ENCODE measurements around the gene MAPRE2. TPM values are rescaled to one million over a fixed set of nuclear protein-coding genes. Genes with fewer than 3 reads are reported as not detected.
A peak's percentile ranks its signal among the peaks of the same experiment; 100 is the strongest.

MAPRE2 gene
- total RNA-seq, 1 donor from 2014 or later: 22.4 TPM

GRCh38 chr18:35116784-35117318 is 75.6 kb downstream of the MAPRE2 start:
- no peak for TF ChIP-seq CTCF (IDR thresholded peaks at IDR 0.05)
- H3K9me3 ChIP-seq: no peaks in the 10 kb centered on the region
- intact Hi-C loops (cut with DNase I): no loop called here
- no peak overlapping the region for H3K4me3 ChIP-seq
- no peak for DNase-seq (ENCODE audit: low spot score in 2 of 2)
- peak overlapping the region; percentile 61 to 77 for H3K27ac ChIP-seq
- H3K4me1 ChIP-seq: peaks cover 5 to 28% of the 10 kb centered on the region in 2 donors
- no peaks in the 10 kb centered on the region for H3K36me3 ChIP-seq
- no peaks in the 10 kb centered on the region for H3K27me3 ChIP-seq

GRCh38 chr18:35117372-35117771 is 76.2 kb downstream of the MAPRE2 start:
- TF ChIP-seq CTCF (IDR thresholded peaks at IDR 0.05): no peak
- Histone ChIP-seq H3K4me3 (no peak overlapping the region), H3K36me3 (no peaks in the 10 kb centered on the region), H3K27ac (peak overlapping the region; percentile 61 to 77), H3K9me3 (no peaks in the 10 kb centered on the region), H3K4me1 (peaks cover 5 to 28% of the 10 kb centered on the region in 2 donors), H3K27me3 (no peaks in the 10 kb centered on the region)
- no peak for DNase-seq (ENCODE audit: low spot score in 2 of 2)
- intact Hi-C loops (cut with DNase I): no loop called here

GRCh38 chr18:35117951-35118411 is 76.8 kb downstream of the MAPRE2 start:
- no peak for DNase-seq (ENCODE audit: low spot score in 2 of 2)
- Histone ChIP-seq H3K4me3 (peak overlapping the region; percentile 20 to 35), H3K9me3 (no peaks in the 10 kb centered on the region), H3K4me1 (peaks cover 5 to 28% of the 10 kb centered on the region in 2 donors), H3K27ac (peak overlapping the region; percentile 61 to 77), H3K27me3 (no peaks in the 10 kb centered on the region), H3K36me3 (no peaks in the 10 kb centered on the region)
- TF ChIP-seq CTCF (IDR thresholded peaks at IDR 0.05): no peak
- intact Hi-C loops (cut with DNase I): no loop called here

- TF ChIP-seq CTCF (IDR thresholded peaks at IDR 0.05): no peak
- Histone ChIP-seq H3K27me3 (no peaks in the 10 kb centered on the region), H3K27ac (peak overlapping the region; percentile 34 to 61), H3K36me3 (no peaks in the 10 kb centered on the region), H3K4me3 (no peak overlapping the region), H3K9me3 (no peaks in the 10 kb centered on the region), H3K4me1 (peaks cover 5 to 28% of the 10 kb centered on the region in 2 donors)
- no peak for DNase-seq (ENCODE audit: low spot score in 2 of 2)
- intact Hi-C loops (cut with DNase I): no loop called here
Measured at GRCh38 chr18:35118641-35119040, 77.4 kb downstream of the MAPRE2 start.

GRCh38 chr18:35121038-35121437 is 79.8 kb downstream of the MAPRE2 start:
- no peaks in the 10 kb centered on the region for H3K9me3 ChIP-seq
- H3K27ac ChIP-seq: no peak overlapping the region
- H3K36me3 ChIP-seq: no peaks in the 10 kb centered on the region
- TF ChIP-seq CTCF (IDR thresholded peaks at IDR 0.05): no peak
- no peaks in the 10 kb centered on the region for H3K27me3 ChIP-seq
- peaks cover 5 to 28% of the 10 kb centered on the region in 2 donors for H3K4me1 ChIP-seq
- H3K4me3 ChIP-seq: no peak overlapping the region
- intact Hi-C loops (cut with DNase I): no loop called here
- DNase-seq (ENCODE audit: low spot score in 2 of 2): no peak

GRCh38 chr18:35121531-35121930 is 80.3 kb downstream of the MAPRE2 start:
- Histone ChIP-seq H3K4me1 (peaks cover 5 to 26% of the 10 kb centered on the region in 2 donors), H3K9me3 (no peaks in the 10 kb centered on the region), H3K4me3 (no peak overlapping the region), H3K36me3 (no peaks in the 10 kb centered on the region), H3K27ac (no peak overlapping the region), H3K27me3 (no peaks in the 10 kb centered on the region)
- no peak for DNase-seq (ENCODE audit: low spot score in 2 of 2)
- no peak for TF ChIP-seq CTCF (IDR thresholded peaks at IDR 0.05)
- intact Hi-C loops (cut with DNase I): no loop called here
